ENCODE results near the gene ANKRD40CL. TPM values are rescaled to one million over a fixed set of nuclear protein-coding genes. Genes with fewer than 3 reads are reported as not detected.
A peak's percentile ranks its signal among the peaks of the same experiment; 100 is the strongest.

The ANKRD40CL gene
- total and polyA plus RNA-seq, 9 of the 15 experiments (the other 6 are each of a cell fraction or from before 2014, with no cell fraction given), result not detected

DNA sequence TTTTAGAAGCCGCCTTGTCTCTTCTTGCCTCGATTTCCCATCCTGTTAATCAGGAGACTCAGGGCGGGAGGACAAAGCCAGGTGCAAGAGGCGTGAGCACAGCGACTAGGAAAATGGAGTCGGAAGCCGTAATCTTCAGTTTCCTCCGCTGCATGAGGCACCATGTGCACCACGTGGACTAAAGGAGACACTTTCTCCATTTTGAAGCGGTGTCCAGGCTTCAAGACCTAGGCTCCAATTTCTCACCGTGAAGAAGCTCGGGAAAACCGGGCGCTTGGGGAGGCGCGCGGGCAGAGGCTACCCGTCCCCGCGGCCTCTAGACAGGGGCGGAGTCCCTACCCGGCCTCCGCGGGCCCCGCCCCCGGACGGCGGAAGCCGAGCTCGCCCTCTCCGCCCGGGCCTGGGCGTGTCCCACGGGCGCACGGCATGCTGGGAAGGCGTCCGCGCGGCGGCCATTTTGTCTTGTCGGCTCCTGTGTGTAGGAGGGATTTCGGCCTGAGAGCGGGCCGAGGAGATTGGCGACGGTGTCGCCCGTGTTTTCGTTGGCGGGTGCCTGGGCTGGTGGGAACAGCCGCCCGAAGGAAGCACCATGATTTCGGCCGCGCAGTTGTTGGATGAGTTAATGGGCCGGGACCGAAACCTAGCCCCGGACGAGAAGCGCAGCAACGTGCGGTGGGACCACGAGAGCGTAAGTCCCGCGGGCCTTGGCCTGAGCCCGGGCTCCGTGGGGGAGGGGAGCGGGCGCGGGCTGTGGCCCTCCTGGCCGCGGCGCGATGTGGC is 48.0 kb downstream of the ANKRD40CL start, which contains the start of gene LUC7L3 (continued):
- TF ChIP-seq AFF1 (IDR thresholded peaks at IDR 0.05; ENCODE audit: low read depth in 1 of 2, partially characterized antibody in 2 of 2) (no peak), ZNF639 (CRISPR knock-in tag; conservative IDR thresholded peaks at IDR 0.05 in 1 of 2, IDR thresholded peaks at IDR 0.05 in 1 of 2) (peak in 1 of 2 experiments; percentile 99; a peak in 2 of 4 replicates), YBX1 (IDR thresholded peaks at IDR 0.05) (no peak), PRMT5 (CRISPR knock-in tag; IDR thresholded peaks at IDR 0.05) (0 out of 2 replicates have a peak, but pooled peaks have one; percentile 65), PML (IDR thresholded peaks at IDR 0.05; ENCODE audit: low read length) (peak; percentile 83), TOE1 (IDR thresholded peaks at IDR 0.05; ENCODE audit: borderline replicate concordance) (peak; percentile 63), TOE1 (CRISPR knock-in tag; IDR thresholded peaks at IDR 0.05; ENCODE audit: borderline replicate concordance, low read depth) (no peak; the same call in 1 of the 2 replicates), BCOR (IDR thresholded peaks at IDR 0.05) (no peak; the same call in none of the 2 replicates), RBM14 (IDR thresholded peaks at IDR 0.05; ENCODE audit: borderline replicate concordance, insufficient read depth, low read depth, low read length) (no peak), MXI1 (IDR thresholded peaks at IDR 0.05; ENCODE audit: low read depth, low read length) (no peak)
- TF ChIP-seq, protein P1, sequence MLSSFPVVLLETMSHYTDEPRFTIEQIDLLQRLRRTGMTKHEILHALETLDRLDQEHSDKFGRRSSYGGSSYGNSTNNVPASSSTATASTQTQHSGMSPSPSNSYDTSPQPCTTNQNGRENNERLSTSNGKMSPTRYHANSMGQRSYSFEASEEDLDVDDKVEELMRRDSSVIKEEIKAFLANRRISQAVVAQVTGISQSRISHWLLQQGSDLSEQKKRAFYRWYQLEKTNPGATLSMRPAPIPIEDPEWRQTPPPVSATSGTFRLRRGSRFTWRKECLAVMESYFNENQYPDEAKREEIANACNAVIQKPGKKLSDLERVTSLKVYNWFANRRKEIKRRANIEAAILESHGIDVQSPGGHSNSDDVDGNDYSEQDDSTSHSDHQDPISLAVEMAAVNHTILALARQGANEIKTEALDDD (IDR thresholded peaks at IDR 0.05), result no peak
- TF ChIP-seq, protein P2, sequence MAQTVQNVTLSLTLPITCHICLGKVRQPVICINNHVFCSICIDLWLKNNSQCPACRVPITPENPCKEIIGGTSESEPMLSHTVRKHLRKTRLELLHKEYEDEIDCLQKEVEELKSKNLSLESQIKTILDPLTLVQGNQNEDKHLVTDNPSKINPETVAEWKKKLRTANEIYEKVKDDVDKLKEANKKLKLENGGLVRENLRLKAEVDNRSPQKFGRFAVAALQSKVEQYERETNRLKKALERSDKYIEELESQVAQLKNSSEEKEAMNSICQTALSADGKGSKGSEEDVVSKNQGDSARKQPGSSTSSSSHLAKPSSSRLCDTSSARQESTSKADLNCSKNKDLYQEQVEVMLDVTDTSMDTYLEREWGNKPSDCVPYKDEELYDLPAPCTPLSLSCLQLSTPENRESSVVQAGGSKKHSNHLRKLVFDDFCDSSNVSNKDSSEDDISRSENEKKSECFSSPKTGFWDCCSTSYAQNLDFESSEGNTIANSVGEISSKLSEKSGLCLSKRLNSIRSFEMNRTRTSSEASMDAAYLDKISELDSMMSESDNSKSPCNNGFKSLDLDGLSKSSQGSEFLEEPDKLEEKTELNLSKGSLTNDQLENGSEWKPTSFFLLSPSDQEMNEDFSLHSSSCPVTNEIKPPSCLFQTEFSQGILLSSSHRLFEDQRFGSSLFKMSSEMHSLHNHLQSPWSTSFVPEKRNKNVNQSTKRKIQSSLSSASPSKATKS (CRISPR knock-in tag; IDR thresholded peaks at IDR 0.05), result no peak
- TF ChIP-seq, protein P3, sequence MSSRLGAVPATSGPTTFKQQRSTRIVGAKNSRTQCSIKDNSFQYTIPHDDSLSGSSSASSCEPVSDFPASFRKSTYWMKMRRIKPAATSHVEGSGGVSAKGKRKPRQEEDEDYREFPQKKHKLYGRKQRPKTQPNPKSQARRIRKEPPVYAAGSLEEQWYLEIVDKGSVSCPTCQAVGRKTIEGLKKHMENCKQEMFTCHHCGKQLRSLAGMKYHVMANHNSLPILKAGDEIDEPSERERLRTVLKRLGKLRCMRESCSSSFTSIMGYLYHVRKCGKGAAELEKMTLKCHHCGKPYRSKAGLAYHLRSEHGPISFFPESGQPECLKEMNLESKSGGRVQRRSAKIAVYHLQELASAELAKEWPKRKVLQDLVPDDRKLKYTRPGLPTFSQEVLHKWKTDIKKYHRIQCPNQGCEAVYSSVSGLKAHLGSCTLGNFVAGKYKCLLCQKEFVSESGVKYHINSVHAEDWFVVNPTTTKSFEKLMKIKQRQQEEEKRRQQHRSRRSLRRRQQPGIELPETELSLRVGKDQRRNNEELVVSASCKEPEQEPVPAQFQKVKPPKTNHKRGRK (tag; IDR thresholded peaks at IDR 0.05), result no peak

All from K562 (cell line).